ENCODE data around the gene RAB40C.
"Not testable (repeated sequence)": the region's sequence is repeated elsewhere in the genome, so short reads cannot be mapped to it uniquely, and the experiment has no call there.

RAB40C gene

DNA sequence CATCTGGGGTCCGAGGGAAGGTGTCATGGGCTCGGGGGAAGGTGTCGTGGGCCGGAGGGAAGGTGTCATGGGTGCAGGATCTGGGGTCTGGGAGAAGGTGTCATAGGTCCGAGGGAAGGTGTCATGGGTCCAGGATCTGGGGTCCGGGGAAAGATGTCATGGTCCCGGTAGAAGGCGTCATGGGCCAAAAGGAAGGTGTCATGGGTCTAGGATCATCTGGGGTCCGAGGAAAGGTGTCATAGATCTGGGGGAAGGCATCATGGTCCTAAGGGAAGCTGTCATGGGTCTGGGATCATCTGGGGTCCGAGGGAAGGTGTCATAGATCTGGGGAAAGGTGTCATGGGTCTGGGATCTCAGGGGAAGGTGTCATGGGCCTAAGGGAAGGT lies 942 bp downstream of the RAB40C start:
- DNase-seq (ENCODE audit: low spot score), result no peak

DNA sequence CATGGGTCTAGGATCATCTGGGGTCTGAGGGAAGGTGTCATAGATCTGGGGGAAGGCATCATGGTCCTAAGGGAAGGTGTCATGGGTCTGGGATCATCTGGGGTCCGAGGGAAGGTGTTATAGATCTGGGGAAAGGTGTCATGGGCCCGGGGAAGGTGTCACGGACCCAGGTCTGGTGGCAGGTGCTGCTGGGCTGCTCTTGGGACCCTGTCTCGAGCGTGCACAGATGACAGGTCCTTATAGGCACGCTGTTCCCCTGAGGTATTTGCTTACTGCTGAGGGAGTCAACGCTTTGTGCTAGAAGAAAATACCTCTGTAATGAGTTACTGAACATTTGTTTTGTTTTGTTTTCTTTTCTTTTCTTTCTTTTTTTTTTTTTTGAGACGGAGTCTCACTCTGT lies 1.4 kb downstream of the RAB40C start:
- no peak for DNase-seq (ENCODE audit: low spot score)

DNA sequence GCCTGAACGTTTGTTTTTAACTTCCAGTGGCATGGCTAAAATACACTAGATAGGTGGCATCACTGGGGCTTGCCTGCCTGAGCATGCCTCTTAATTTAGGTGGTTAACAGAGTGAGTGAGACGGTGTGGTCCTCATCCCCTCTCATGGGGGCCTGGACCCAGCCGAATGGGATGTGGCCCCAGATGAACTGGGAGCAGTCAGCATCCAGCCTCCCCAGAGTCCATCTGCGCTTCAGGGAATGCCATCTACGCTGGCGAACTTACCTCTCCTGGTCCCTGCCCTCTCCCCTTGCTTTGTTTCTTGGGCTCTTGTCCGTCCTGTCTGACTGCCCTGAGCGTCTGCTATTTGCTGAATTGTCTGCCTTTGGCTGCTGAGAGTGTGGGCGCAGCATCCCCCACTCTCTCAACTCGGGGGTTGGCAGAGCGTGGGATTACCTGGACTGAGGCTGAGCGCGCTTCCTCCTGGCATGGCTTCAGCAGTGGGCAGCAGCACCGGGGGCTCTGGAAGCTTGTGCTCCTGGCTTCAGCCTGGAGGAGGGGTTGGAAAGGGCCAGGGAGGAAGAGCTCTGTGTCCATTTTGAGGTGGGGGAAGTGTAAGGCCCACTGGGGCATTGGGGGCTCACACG lies 2.1 kb downstream of the RAB40C start:
- DNase-seq (ENCODE audit: low spot score), result no peak

DNA sequence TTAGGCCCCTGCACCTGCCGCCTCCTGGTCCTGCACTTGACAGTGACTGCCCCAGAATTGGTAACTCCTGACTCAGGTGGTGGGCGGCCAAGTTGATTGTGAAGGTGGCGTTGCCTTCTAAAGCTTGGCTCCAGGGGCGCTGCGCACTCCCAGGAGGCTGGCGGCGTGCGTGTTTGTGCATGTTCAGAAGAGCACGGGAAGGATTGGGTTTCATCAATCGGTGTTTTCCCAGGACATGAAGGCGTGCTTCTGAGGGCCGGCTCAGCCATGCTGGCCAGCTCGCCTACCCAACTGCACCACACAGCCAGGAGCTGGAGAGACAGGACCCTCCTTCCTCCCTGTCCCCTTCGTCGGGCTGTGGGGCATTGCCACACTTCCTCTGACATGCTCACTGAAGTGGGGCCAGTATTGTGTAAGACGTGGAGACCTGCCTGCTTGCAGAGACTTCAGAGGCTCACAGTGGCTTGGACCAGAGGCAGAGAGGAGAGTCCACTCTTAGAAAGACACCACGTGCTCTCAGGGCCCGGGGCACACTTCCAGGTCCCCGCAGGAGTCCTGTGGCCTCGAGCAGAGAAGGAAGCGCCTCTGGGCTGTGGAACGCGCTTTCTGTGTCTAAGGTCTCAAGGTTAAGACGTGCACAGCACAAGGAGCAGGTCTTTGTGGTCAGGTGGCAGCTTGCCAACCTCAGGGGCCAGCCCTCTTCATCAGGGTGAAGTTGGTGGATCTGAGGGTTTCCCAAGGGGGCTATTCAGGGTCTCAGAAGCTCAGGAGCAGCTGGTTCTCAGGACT lies 2.8 kb downstream of the RAB40C start:
- no peak for DNase-seq (ENCODE audit: low spot score)

DNA sequence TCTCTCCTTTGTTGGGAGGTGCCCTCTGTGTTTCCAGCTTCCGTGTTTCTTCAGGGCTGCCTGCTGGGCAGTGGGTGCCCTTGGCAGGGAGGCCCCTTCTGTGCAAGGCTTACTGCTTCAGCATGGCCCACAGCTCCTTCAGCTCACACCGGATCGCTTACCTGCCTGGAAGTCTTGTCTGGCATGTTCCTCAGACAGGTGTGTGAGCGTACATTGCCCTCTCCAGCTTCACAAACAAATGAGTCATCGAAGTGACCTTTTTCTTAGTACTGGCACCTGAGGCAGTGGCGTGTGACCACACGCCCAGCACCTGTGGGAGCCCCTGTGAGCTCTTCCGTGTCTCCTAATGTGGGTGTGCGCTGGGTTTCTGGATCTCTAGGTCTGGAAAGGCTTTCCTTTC lies 3.5 kb downstream of the RAB40C start:
- no peak for DNase-seq (ENCODE audit: low spot score)

DNA sequence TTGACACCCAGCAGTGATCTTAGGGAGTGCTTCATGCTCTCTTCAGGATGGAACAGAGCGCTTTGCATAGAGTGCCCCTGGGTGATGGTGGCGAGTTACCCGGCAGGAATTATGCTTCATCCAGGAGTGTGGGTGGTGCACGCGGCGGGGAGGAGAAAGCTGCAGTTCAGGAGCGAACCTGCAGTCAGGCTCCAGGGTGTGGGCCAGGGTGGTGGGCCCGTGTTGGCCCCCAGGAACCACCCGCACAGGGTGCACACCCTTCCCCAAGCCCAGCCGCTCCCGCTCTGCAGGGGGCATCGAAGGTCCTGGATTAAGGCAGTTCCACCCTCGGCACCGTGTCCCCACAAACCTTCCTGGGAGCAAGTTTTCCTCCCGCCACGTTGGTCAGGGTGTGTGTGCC lies 3.9 kb downstream of the RAB40C start:
- no peak for DNase-seq (ENCODE audit: low spot score)

DNA sequence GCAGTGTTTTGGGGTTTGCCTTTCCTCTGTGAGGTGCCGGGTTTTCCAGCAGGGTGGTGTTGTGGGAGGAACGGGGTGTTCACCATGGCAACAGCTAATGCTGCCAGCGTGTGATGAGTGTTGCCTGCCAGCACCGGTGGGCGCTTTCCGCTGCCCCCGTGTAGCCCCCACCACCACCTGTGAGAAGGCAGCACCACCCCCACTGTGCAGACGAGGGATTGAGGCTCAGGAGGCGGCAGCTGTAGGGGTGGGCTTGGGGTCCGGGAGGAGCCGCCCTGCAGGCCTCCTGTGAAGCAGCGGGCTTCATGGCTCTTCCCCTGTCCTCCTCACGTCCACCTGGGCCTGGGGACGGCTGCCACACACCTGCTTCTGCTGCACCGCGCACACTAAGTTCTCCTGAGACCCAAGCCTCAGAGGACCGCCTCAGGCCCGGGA lies 5.2 kb downstream of the RAB40C start:
- DNase-seq (ENCODE audit: low spot score), result no peak

DNA sequence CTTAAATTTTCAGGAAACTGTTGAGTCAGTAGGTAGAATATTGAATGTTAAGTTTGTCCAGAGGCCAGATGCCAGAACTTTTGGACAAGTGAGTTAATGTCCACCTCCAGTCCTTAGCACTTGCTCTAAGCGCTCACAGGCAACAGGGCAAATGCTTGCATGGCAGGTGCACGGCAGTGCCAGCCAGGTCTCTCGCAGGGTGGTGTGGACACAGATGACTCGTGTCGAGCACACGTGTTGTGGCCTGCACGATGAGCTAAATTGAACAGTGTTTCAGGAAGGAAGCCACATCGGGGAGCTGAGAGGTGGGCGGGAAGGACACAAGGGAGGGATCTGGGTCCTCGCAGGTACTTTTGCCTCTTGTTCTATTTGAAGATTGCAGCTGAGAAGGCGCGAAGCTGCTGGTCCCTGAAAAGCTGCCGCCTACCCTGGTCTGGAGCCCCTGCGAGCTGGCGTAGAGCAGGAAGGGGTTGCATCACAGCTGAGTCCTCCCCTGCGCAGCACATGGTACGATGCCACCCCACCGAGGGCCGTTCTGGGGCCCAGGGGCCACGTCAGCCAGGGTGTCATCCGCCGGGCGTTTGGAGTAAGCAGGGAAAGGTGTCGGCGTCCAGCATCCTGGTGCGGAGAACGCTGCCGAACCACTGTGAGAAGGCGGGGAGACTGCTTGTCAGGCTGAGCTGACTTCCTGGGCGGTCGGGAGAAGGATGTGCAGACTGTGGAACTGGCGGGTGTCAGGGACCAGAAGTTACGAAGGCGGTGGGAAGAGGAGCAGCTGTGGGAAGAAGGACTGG lies 6.3 kb downstream of the RAB40C start:
- DNase-seq (ENCODE audit: low spot score), result no peak

DNA sequence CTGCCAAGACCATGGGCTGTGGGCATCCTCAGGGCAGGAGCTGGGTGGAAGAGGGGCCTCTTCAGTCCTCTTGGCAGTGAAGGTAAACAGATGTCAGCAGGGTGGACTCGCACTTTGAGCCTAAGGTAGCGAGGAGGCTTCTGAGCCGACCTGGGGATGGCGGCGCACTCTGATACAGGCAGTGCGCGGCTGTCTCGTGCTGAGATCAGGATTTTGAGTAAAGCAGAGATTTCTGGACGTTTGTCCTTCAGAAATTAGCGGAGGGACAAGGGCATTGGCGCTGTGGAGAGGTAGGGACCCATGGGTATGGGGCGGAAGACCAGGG lies 6.8 kb downstream of the RAB40C start:
- DNase-seq (ENCODE audit: low spot score), result no peak

DNA sequence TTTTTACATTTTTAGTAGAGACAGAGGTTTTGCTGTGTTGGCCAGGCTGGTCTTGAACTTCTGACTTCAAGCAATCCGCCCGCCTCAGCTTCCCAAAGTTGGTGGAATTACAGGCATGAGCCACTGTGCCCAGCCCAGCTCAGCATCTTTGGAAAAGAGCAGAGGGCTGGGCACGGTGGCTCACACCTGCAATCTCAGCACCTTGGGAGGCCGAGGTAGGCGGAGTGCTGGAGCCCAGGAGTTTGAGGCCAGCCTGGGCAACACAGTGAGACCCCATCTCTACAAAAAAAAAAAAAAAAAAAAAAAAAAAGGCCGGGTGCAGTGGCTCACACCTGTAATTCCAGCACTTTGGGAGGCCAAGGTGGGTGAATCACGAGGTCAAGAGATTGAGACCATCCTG lies 7.8 kb downstream of the RAB40C start:
- DNase-seq (ENCODE audit: low spot score), result not testable (repeated sequence)

DNA sequence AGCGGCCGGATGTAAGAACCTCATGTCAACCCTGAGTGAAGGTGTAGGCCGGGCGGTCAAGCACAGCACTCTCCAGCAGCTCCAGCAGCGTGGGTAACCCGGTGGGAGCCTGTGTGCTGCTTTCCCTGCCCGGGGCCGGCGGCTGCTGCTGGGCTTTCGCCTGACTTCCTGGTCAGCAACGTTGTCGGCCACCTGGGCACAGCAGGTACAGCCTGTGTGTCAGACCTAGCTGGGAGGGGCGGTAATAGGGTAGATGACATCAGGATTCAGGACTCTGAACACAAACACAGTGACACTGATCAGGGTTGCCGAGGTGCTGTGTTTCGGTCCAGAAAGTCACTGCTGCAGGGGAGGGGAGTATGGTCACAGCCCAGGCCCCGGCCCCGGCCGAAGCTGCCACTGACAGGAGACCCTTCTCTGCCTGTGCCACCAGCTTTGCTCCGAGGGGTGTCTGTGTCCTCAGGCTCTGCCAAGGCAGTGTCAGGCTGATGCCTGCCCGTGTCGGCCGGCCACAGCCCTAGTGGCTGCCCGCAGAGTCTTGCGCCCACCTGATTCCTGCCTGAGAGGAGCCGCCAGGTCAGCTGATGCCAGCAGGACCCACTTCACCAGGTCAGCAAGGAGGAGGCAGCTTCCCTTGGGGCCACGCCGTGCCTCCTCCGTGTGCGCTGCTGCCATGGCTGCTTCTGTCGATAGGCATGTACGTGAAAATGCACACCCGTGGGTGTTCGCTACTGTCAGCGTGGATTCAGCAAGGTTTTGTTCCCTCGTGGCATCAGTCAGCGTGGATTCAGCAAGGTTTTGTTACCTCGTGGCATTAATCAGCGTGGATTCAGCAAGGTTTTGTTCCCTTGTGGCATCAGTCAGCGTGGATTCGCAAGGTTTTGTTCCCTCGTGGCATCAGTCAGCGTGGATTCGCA lies 9.2 kb downstream of the RAB40C start:
- no peak for DNase-seq (ENCODE audit: low spot score)

DNA sequence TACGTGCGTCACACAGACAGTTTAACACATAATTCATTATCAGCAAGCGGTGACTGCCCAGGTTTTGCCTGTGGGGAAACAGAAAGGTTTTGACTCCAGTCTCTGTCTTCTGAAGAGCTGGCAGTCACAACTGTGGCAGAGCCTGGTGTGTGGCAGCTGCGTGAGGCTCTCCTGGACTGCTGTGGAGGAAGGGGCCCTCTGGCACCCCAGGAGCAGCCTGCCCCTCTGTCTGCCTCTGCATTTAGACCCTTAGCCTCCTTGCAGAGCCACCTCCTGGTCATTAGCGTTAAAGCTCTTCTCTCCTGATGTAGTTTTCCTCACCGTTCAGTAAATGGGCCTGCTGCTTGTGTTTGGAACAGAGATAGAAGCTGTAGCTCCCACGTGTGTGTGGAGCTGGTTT lies 10.9 kb downstream of the RAB40C start:
- no peak for DNase-seq (ENCODE audit: low spot score)

DNA sequence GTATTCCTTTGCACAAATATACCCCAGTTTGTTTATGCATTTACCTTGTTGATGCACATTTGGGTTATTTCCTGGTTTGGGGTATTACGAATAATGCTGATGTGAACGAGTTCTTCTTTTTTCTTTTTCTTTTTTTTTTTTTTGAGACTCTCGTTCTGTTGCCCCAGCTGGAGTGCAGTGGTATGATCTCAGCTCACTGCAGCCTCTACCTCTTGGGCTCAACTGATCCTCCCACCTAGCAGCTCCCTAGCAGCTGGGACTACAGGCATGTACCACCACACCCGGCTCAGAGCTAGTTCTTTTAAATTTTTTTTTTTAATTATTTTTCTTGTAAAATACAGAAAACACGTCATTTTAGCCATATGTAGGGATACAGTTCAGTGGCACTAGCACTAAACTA lies 14.1 kb downstream of the RAB40C start:
- no peak for DNase-seq (ENCODE audit: low spot score)

DNA sequence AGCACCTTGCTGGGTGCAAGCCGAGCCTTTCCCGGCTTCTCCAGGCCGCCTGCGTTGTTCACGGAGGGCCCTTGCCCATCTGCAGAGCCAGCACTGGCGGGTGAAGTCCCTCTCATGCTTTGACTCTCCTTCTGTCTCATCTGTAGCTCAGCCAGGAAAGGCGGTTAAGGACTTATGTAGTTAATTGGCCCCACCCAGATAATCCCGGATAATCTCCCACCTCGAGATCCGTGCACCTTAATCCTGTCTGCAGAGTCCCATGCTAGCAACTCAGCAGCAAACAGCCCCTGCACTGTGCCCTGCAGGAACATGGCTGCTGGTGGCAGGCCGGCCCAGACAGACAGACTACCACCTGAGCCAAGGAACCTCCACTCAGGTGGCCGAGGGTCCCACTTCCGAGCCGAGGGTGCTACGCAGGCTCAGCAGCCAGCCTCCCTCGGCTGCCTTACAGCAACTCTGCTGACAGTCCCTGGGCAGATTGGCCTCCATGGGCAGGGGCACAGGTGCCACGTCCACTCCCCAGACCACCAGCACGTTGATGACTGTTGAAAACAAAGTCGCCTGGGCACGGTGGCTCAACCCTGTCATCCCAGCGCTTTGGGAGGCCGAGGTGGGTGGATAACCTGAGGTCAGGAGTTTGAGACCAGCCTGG lies 16.9 kb downstream of the RAB40C start:
- DNase-seq (ENCODE audit: low spot score), result no peak

DNA sequence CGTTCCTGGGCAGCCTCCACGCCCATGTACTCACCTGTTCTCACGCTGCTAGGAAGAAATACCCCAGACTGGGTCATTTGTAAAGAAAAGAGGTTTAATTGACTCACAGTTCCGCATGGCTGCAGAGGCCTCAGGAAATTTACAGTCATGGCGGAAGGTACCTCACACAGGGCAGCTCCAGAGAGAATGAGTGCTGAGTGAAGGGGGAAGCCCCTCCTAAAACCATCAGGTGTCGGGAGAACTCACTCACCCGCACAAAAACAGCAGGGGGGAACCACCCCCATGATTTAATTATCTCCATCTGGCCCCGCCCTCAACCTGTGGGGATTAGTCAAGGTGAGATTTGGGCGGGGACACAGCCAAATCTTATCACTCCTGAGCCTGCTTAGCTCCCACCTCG lies 18.2 kb downstream of the RAB40C start:
- DNase-seq (ENCODE audit: low spot score), result no peak

DNA sequence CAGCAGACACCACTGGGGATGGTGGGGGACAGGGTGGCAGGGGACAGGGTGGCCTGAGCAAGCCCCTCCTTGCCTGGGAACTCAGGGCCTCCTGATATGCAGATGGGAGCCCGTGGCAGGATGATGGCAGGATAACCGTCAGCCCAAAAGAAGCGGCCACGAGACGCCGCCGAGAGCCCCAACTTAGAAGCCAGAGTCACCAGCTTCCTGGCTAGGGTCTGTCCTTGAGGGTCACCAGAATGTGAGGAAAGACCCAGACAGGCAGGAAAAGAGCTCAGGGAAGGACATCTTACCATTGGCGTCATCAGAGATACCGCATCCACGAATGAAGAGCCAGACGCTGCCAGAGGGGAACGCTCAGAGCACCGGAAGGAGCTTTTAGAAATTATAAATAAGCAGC lies 19.4 kb downstream of the RAB40C start:
- no peak for DNase-seq (ENCODE audit: low spot score)

DNA sequence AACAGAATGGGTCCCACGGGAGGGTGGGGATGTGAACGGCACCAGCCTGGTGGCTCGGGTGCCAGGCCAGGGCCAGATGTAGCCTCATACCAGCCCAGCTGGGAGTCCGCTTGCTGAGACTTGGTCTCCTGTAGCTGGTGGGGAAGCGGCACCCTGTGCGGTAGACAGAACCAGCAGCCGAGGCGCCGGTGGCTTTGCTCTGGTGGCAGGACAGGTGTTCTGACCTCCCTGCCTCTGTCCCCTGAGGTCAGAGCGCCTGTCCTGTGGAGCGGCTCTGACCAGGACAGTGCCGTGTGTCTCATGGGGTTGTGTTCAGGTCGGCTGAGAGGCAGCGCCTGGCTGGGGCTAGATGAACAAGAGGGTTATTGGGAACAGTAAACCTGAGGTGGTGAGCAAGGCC lies 20.1 kb downstream of the RAB40C start:
- DNase-seq (ENCODE audit: low spot score), result no peak

DNA sequence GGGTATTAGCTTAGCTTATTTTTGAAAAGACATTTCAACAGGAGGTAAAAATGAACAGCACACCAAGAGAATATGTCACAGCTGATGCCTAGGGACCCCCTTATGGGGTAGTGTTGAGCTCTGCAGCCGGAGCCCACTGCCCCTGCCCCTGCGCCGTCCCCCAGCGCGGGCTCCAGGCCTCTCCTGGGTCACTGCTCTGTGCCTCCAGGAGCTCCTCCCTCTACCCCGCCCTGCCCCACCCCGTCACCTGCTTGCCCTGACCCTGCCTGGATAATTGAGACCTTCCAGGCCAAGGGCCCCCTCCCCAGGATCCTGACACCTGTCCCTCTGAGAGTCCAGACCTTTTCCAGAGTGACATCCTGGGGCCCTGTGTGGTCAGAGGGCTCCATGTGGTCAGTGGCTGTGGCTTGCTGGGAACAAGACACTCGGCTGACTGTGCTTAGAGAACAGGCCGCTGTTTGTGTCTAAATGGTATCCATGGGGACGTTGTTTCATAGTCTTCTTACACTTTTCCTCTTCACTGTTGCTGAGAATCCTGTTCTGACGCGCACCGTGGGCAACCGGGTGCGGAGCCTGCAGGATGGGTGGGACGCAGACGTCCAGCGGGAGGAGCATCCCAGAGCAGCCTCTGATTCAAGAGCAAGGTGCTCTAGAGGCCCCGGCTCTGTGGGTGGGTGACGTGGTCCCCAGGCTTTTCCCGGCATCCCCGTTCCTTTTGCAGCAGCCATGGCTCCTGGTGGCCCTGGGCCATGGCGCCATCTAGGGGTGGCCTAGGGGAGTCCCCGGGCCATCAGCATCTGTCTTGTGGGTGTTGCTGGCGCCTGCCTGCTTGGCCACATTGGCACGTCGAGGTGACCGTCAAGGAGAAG lies 20.9 kb downstream of the RAB40C start:
- DNase-seq (ENCODE audit: low spot score), result no peak

DNA sequence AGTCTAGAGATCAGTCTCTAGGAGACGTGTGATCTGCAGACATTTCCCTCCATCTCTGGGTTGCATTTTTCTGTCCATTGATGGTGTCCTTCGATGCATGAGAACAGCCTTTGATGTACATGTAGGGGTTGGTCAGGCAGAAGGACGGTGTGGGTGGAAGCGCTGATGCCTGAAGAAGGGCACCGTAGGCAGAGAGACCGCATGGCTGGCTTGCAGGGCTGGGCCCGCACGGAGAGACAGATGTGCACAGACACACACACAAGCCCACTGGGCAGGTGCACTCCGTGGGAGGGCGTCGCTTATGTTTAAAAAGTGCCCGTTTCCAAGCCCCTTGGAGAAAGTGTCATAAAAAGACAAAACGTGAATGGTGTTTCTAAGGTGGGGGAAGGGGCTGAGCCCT lies 25.3 kb downstream of the RAB40C start:
- no peak for DNase-seq (ENCODE audit: low spot score)

DNA sequence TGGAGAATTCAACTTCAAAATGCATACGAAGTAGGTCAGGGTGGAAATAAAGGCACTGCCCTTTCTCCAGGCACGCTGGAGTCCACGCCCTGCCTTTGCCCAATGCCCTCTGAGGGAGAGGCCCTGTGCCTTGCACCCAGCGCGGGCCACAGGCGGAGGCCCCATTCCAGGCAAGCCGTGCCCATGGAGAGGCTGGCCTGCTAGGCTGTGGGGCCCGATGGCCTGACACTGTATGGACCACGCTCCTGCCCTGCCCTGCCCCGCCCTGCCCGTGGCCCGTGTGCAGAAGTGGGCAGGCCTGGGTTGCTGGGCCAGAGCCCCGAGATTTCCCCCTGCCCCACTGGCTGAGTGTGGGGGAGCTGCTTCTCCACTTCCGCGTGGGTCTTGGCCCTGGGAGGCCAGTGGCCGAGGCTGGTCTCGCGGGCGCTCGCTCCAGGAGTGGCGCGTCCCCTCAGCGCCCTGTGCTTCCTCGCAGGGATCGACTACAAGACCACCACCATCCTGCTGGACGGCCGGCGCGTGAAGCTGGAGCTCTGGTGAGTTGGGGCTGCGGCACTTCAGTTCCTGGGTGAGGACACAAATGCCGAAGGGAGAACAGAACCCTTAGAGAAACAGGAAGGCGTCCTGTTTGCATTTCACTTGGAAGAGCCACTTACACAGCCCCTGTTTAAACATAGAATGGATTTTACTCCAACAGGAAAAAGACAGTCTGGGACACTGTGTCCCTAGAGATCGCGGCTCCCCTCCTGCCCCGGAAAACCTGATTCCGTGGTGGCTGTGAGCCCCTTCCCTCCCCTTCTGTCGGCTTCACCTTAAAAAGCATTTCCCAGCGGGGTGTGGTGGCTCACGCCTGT lies 27.1 kb downstream of the RAB40C start:
- no peak for DNase-seq (ENCODE audit: low spot score)

Data from kidney capillary endothelial cell (primary cell).